GM18858 (cell line): Measurements from ENCODE around the gene NDFIP1.

Experiments used
- ATAC-seq: cut with Tn5 transposase; IDR thresholded peaks from one replicate; pipeline ENCODE4 v1.9.1; 2021; ENCODE audit not compliant: unreplicated experiment

The NDFIP1 gene

GRCh38 chr5:142091012-142091411 is 17.6 kb upstream of the NDFIP1 start:
- no peak for ATAC-seq

- ATAC-seq, result no peak
Measured at GRCh38 chr5:142091922-142092321, 16.7 kb upstream of the NDFIP1 start.

GRCh38 chr5:142095035-142095434 is 13.5 kb upstream of the NDFIP1 start:
- ATAC-seq, result no peak

GRCh38 chr5:142095651-142096330 is 12.8 kb upstream of the NDFIP1 start:
- ATAC-seq, result no peak

GRCh38 chr5:142096382-142096781 is 12.2 kb upstream of the NDFIP1 start:
- ATAC-seq, result no peak

GRCh38 chr5:142097681-142098080 is 10.9 kb upstream of the NDFIP1 start:
- no peak for ATAC-seq

- no peak for ATAC-seq
Measured at GRCh38 chr5:142098275-142098674, 10.3 kb upstream of the NDFIP1 start.

GRCh38 chr5:142098931-142099330 is 9.6 kb upstream of the NDFIP1 start:
- no peak for ATAC-seq

- no peak for ATAC-seq
Measured at GRCh38 chr5:142100307-142100706, 8.3 kb upstream of the NDFIP1 start.

- no peak for ATAC-seq
Measured at GRCh38 chr5:142102980-142103740, 5.4 kb upstream of the NDFIP1 start.

GRCh38 chr5:142104491-142104890 is 4.1 kb upstream of the NDFIP1 start:
- no peak for ATAC-seq

- ATAC-seq, result no peak
Measured at GRCh38 chr5:142106061-142106460, 2.5 kb upstream of the NDFIP1 start.

GRCh38 chr5:142107036-142107735 is 1.4 kb upstream of the NDFIP1 start:
- no peak for ATAC-seq

- no peak for ATAC-seq
Measured at GRCh38 chr5:142107736-142108431, 695 bp upstream of the NDFIP1 start.

GRCh38 chr5:142109331-142110045 is 909 bp downstream of the NDFIP1 start:
- no peak for ATAC-seq

GRCh38 chr5:142110046-142110531 is 1.5 kb downstream of the NDFIP1 start:
- no peak for ATAC-seq

GRCh38 chr5:142110988-142111687 is 2.6 kb downstream of the NDFIP1 start:
- ATAC-seq, result no peak

GRCh38 chr5:142114687-142115086 is 6.1 kb downstream of the NDFIP1 start:
- ATAC-seq, result no peak

- ATAC-seq, result no peak
Measured at GRCh38 chr5:142115937-142116614, 7.5 kb downstream of the NDFIP1 start.
